SK-N-SH (cell line): ENCODE data around the gene TTC23. TPM values are rescaled to one million over a fixed set of nuclear protein-coding genes. Genes with fewer than 3 reads are reported as not detected.

Experiments used
- CTCF ChIA-PET: fragments of 300-600, 350-600 bp; formaldehyde crosslinking; extraction: SDS; loops from one replicate; lab custom pipeline; 2021; lab: Yijun Ruan, JAX
- POLR2A ChIA-PET: fragments of 350-600 bp; sonication (Branson Sonifier 250); formaldehyde crosslinking; extraction: SDS; loops from one replicate; lab custom pipeline; 2020; ENCODE audit warnings: antibody characterized with exemption, inconsistent platforms; lab: Yijun Ruan, JAX
- DNase-seq: peaks from one replicate; pipeline ENCODE4 v3.0.0; 2012
- H2AFZ ChIP-seq: fragments of 200-600 bp; sonication (generic); 2 replicates; pipeline ENCODE4 v1.8.1; 2016; ENCODE audit warnings: antibody characterized with exemption, mild to moderate bottlenecking, low read depth
- H3F3A ChIP-seq: fragments of 200-600 bp; sonication (generic); replicated peaks from 2 replicates; pipeline ENCODE3; 2016; ENCODE audit warnings: antibody characterized with exemption, mild to moderate bottlenecking; ENCODE audit not compliant: insufficient read depth
- H3K27ac ChIP-seq, 2 experiments: fragments of 200-500 bp in 1 of 2; fragments of 200-600 bp in 1 of 2; sonication (Bioruptor generic) in 1 of 2; sonication (generic), shearing (Covaris generic) in 1 of 2; 2 replicates each; pipeline versions ENCODE4 v1.5.1 to v1.6.1; 2014 to 2016; ENCODE audit warnings: low read depth in 2 of 2, inconsistent platforms in 1 of 2, low read length in 1 of 2, mild to moderate bottlenecking in 1 of 2, mixed read lengths in 1 of 2
- H3K27me3 ChIP-seq: fragments of 200-600 bp; sonication (generic), shearing (Covaris generic); 2 replicates; pipeline ENCODE4 v1.6.1; 2016; ENCODE audit warnings: mixed run types; ENCODE audit not compliant: insufficient read depth
- H3K36me3 ChIP-seq, 2 experiments: fragments of 200-500 bp in 1 of 2; fragments of 200-600 bp in 1 of 2; sonication (Bioruptor generic) in 1 of 2; sonication (generic) in 1 of 2; replicated peaks in 1 of 2; 2 replicates each; pipeline versions ENCODE3 to v1.5.1; 2014 to 2016; ENCODE audit warnings: low read length in 1 of 2, mild to moderate bottlenecking in 1 of 2; ENCODE audit not compliant: insufficient read depth in 2 of 2, control insufficient read depth in 1 of 2
- H3K4me1 ChIP-seq, 2 experiments: fragments of 200-500 bp in 1 of 2; fragments of 200-600 bp in 1 of 2; sonication (Bioruptor generic) in 1 of 2; sonication (generic), shearing (Covaris generic) in 1 of 2; 2 replicates each; pipeline versions ENCODE4 v1.5.1 to v1.6.1; 2014 to 2016; ENCODE audit warnings: low read depth in 1 of 2, low read length in 1 of 2, mixed run types in 1 of 2; ENCODE audit not compliant: insufficient read depth in 2 of 2, control insufficient read depth in 1 of 2
- H3K4me2 ChIP-seq: fragments of 200-600 bp; sonication (generic), shearing (Covaris generic); 2 replicates; pipeline ENCODE4 v1.6.1; 2017; ENCODE audit warnings: mixed run types
- H3K4me3 ChIP-seq, 2 experiments: fragments of 200-500 bp in 1 of 2; fragments of 200-600 bp in 1 of 2; sonication (Bioruptor generic) in 1 of 2; sonication (generic), shearing (Covaris generic) in 1 of 2; 2 replicates each; pipeline versions ENCODE4 v1.5.1 to v1.8.1; 2014 to 2016; ENCODE audit warnings: low read depth in 2 of 2, inconsistent platforms in 1 of 2, low read length in 1 of 2, mild to moderate bottlenecking in 1 of 2, mixed read lengths in 1 of 2, moderate library complexity in 1 of 2
- H3K79me2 ChIP-seq: fragments of 200-600 bp; sonication (generic); 2 replicates; pipeline ENCODE4 v1.8.1; 2017; ENCODE audit warnings: mild to moderate bottlenecking; ENCODE audit not compliant: insufficient read depth
- H3K9ac ChIP-seq: fragments of 200-600 bp; sonication (generic); 2 replicates; pipeline ENCODE4 v1.6.1; 2017; ENCODE audit warnings: mixed run types
- H3K9me2 ChIP-seq: fragments of 200-600 bp; sonication (generic); 2 replicates; pipeline ENCODE4 v1.6.1; 2017; ENCODE audit warnings: mixed run types
- H3K9me3 ChIP-seq: fragments of 200-600 bp; sonication (generic); 2 replicates; pipeline ENCODE4 v1.6.1; 2017; ENCODE audit warnings: mixed run types, mild to moderate bottlenecking, moderate library complexity
- H4K20me1 ChIP-seq: fragments of 200-600 bp; sonication (generic); 2 replicates; pipeline ENCODE4 v1.6.1; 2017; ENCODE audit warnings: mild to moderate bottlenecking, mixed run types; ENCODE audit not compliant: insufficient read depth
- CHD2 ChIP-seq: fragments of 150-350 bp; IDR thresholded peaks from 2 replicates; pipeline ENCODE4 v1.6.1; 2018; ENCODE audit warnings: low read length; ENCODE audit not compliant: partially characterized antibody
- ELF1 ChIP-seq: IDR thresholded peaks from 2 replicates; pipeline ENCODE4 v1.4.0; 2012
- FOSL2 ChIP-seq: IDR thresholded peaks from 2 replicates; pipeline ENCODE4 v1.4.0; 2012; ENCODE audit warnings: low read depth, mild to moderate bottlenecking, moderate library complexity, borderline replicate concordance
- FOXJ3 ChIP-seq: sonication (generic); formaldehyde crosslinking; IDR thresholded peaks from 2 replicates; pipeline ENCODE4 v1.5.1; 2020; ENCODE audit warnings: mild to moderate bottlenecking, missing genetic modification reagents
- GABPA ChIP-seq: IDR thresholded peaks from 2 replicates; pipeline ENCODE4 v1.4.0; 2012; ENCODE audit warnings: low read depth, mild to moderate bottlenecking
- GATA2 ChIP-seq: sonication (generic); formaldehyde crosslinking; IDR thresholded peaks from 2 replicates; pipeline ENCODE4 v1.5.0; 2020; ENCODE audit warnings: mild to moderate bottlenecking, missing genetic modification reagents
- IRF3 ChIP-seq: fragments of 150-350 bp; IDR thresholded peaks from 2 replicates; pipeline ENCODE4 v1.6.1; 2016; ENCODE audit warnings: mild to moderate bottlenecking, low read depth, low read length
- MEF2A ChIP-seq: IDR thresholded peaks from 2 replicates; pipeline ENCODE4 v1.4.0; 2012; ENCODE audit warnings: low read depth, borderline replicate concordance
- MXI1 ChIP-seq: IDR thresholded peaks from 2 replicates; pipeline ENCODE4 v1.6.1; 2012; ENCODE audit warnings: mild to moderate bottlenecking, low read depth, low read length, improper control_type of control experiment
- RCOR1 ChIP-seq: fragments of 150-350 bp; IDR thresholded peaks from 2 replicates; pipeline ENCODE4 v1.6.1; 2017; ENCODE audit warnings: antibody characterized with exemption, low read length
- REST ChIP-seq: IDR thresholded peaks from 2 replicates; pipeline ENCODE4 v1.6.1; 2012; ENCODE audit warnings: mild to moderate bottlenecking, low read depth, low read length, moderate library complexity
- RFX5 ChIP-seq: IDR thresholded peaks from 2 replicates; pipeline ENCODE4 v1.6.1; 2012; ENCODE audit warnings: mild to moderate bottlenecking, improper control_type of control experiment, low read length
- RXRA ChIP-seq: IDR thresholded peaks from 2 replicates; pipeline ENCODE4 v1.4.0; 2012; ENCODE audit warnings: low read depth, mild to moderate bottlenecking, borderline replicate concordance
- SIN3A ChIP-seq: IDR thresholded peaks from 2 replicates; pipeline ENCODE4 v1.6.1; 2012; ENCODE audit warnings: low read depth, mild to moderate bottlenecking, low read length, moderate library complexity, borderline replicate concordance
- SMC3 ChIP-seq: IDR thresholded peaks from 2 replicates; pipeline ENCODE4 v1.6.1; 2012; ENCODE audit warnings: low read depth, low read length, improper control_type of control experiment
- TAF1 ChIP-seq: IDR thresholded peaks from 2 replicates; pipeline ENCODE4 v1.6.1; 2012; ENCODE audit warnings: low read depth, mild to moderate bottlenecking, low read length, moderate library complexity, borderline replicate concordance
- TCF12 ChIP-seq: IDR thresholded peaks from 2 replicates; pipeline ENCODE4 v1.4.0; 2012
- USF1 ChIP-seq: IDR thresholded peaks from 2 replicates; pipeline ENCODE4 v1.4.0; 2012; ENCODE audit warnings: low read depth, borderline replicate concordance
- YY1 ChIP-seq: IDR thresholded peaks from 2 replicates; pipeline ENCODE4 v1.4.0; 2012; ENCODE audit warnings: low read depth, mild to moderate bottlenecking
- ZBTB33 ChIP-seq: IDR thresholded peaks from 2 replicates; pipeline ENCODE4 v1.4.0; 2012; ENCODE audit warnings: low read depth, borderline replicate concordance
- WGBS: methylation state at CpG from one replicate; pipeline ENCODE4 v1.1.6; 2017; ENCODE audit warnings: low lambda C conversion rate; 5-methylcytosine and 5-hydroxymethylcytosine counted together
- polyA plus RNA-seq, 3 experiments: library from polyadenylated mRNA; depleted of rRNA; stranded (reverse); fragments of >200 nt; gene quantifications; 2 replicates each; pipeline ENCODE4 v1.2.3, GENCODE V29; 2012

The TTC23 gene
- polyA plus RNA-seq, 1 of the 3 experiments (the other 2 are of a cell fraction) = 0.79 TPM

- Histone ChIP-seq H3K36me3 (no peaks in the 10 kb centered on the region), H3K27ac (no peak overlapping the region), H3K9me3 (no peaks in the 10 kb centered on the region), H3K9ac (no peak overlapping the region), H3K9me2 (no peaks in the 10 kb centered on the region), H3K79me2 (no peaks in the 10 kb centered on the region), H3F3A (peaks cover 5% of the 10 kb centered on the region), H3K4me1 (peaks cover 2 to 11% of the 10 kb centered on the region in 2 experiments; a peak in 3 of 4 replicates), H3K4me2 (no peak overlapping the region), H3K4me3 (no peak overlapping the region), H2AFZ (no peak overlapping the region), H3K27me3 (no peaks in the 10 kb centered on the region), H4K20me1 (no peaks in the 10 kb centered on the region)
- TF ChIP-seq FOXJ3 = no peak
- no peak for TF ChIP-seq YY1
- no peak for TF ChIP-seq REST
- TF ChIP-seq SIN3A = no peak
- TF ChIP-seq IRF3 = no peak
- TF ChIP-seq TCF12 = no peak
- no peak for TF ChIP-seq MEF2A
- TF ChIP-seq GATA2 (CRISPR knock-in tag) = no peak
- TF ChIP-seq RXRA = no peak
- TF ChIP-seq MXI1 = no peak
- no peak for TF ChIP-seq RFX5
- TF ChIP-seq RCOR1 = no peak
- no peak for TF ChIP-seq FOSL2
- TF ChIP-seq CHD2 = no peak
- TF ChIP-seq TAF1 = no peak
- no peak for TF ChIP-seq GABPA
- no peak for TF ChIP-seq ELF1
- no peak for TF ChIP-seq ZBTB33
- TF ChIP-seq SMC3 = no peak
- no peak for TF ChIP-seq USF1
- WGBS = 87% methylated on average over 23 of the region's 23 CpGs
- CTCF ChIA-PET = interaction anchor here (1.4 kb wide), 1 partner anchor 10 kb away, joined by 3 read pairs; no protein-coding TSS in a partner anchor
- no peak for DNase-seq
- POLR2A ChIA-PET = no interaction called here
Observed at GRCh38 chr15:99165956-99166689, 83.3 kb downstream of the TTC23 start.
